ENCODE measurements around the gene AGAP1.

DNA sequence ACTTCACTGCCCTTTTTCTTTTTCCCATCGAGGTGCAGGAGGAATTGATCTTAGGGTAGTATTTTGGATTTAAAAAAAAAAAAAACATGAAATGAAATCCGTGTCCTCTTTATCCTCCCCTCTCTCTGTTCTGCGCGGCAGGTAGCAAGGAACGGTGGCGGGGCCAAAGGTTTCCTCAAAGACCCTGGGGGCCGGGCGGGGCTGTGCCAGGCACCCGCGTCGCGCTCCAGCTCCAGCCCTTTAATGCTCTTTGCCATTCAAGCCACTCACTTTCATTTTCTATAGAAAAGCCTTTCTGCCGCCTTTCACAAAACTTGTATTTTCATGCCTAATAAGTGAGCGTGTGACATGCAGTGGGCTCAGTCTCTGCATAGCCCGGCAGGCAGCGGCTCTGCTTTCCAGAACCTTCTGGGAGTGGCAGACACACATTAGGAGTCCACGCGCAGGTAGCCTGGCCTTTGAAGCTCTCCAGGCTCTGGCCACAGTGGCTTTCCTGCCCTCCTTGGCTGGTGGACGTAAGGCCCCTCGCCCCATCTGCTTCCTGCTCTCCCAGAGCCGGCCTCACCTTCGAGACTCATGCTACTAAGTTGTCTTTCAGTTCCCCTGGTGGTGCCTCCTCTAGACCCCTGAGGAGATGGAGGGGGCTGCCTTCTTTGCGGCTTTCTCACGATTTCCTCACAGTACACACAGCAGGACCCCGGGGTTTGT, 41.7 kb downstream of the AGAP1 start:
- TF ChIP-seq, protein P1, sequence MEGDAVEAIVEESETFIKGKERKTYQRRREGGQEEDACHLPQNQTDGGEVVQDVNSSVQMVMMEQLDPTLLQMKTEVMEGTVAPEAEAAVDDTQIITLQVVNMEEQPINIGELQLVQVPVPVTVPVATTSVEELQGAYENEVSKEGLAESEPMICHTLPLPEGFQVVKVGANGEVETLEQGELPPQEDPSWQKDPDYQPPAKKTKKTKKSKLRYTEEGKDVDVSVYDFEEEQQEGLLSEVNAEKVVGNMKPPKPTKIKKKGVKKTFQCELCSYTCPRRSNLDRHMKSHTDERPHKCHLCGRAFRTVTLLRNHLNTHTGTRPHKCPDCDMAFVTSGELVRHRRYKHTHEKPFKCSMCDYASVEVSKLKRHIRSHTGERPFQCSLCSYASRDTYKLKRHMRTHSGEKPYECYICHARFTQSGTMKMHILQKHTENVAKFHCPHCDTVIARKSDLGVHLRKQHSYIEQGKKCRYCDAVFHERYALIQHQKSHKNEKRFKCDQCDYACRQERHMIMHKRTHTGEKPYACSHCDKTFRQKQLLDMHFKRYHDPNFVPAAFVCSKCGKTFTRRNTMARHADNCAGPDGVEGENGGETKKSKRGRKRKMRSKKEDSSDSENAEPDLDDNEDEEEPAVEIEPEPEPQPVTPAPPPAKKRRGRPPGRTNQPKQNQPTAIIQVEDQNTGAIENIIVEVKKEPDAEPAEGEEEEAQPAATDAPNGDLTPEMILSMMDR (IDR thresholded peaks at IDR 0.05): no peak
- no peak for TF ChIP-seq POLR2A (IDR thresholded peaks at IDR 0.05)
- TF ChIP-seq POLR2AphosphoS5 (IDR thresholded peaks at IDR 0.05; ENCODE audit: insufficient read depth in 1 of 2, low read depth in 1 of 2): no peak

Measured in vagina (tissue), 2 donors.